Loucy (cell line): ENCODE data around the gene PYGB.

Experiments used
- CTCF ChIP-seq: fragments of 200-600 bp; sonication (generic); conservative IDR thresholded peaks from 2 replicates; pipeline ENCODE4 v1.5.1; 2014; ENCODE audit warnings: mild to moderate bottlenecking, antibody characterized with exemption, low read length
- EZH2phosphoT487 ChIP-seq: fragments of 200-600 bp; IDR thresholded peaks from 2 replicates; pipeline ENCODE4 v1.6.1; 2018; ENCODE audit warnings: antibody characterized with exemption, mild to moderate bottlenecking, moderate library complexity, borderline replicate concordance

- TF ChIP-seq CTCF = no peak
- no peak for TF ChIP-seq EZH2phosphoT487
These were observed 4.4 kb downstream of the PYGB start for GRCh38 chr20:25252230-25252651.
